WTC11 (cell line): ENCODE measurements around the gene AADACL4. TPM values are rescaled to one million over a fixed set of nuclear protein-coding genes. Genes with fewer than 3 reads are reported as not detected.

Source experiments
- ATAC-seq: fragments of 200-7000 bp; cut with Tn5 transposase; 2 replicates; pipeline ENCODE4 v1.10.0; 2021; ENCODE audit warnings: mild to moderate bottlenecking, moderate library complexity
- CTCF ChIA-PET: fragments of 300-600 bp; sonication (Branson Sonifier 250); formaldehyde crosslinking; loops from one replicate; lab custom pipeline; 2021; ENCODE audit warnings: antibody characterized with exemption; lab: Charles Lee
- POLR2A ChIA-PET: fragments of 350-600 bp; sonication (Branson Sonifier 250); formaldehyde crosslinking; loops from one replicate; lab custom pipeline; 2021; ENCODE audit warnings: antibody characterized with exemption; lab: Charles Lee
- DNase-seq: peaks from one replicate; pipeline ENCODE4 v3.0.0; 2021; ENCODE audit warnings: low spot score
- H3K27ac Mint-ChIP-seq: 2 replicates; pipeline ENCODE4 v1.8.0; 2021; ENCODE audit warnings: mixed read lengths
- H3K27me3 Mint-ChIP-seq: 2 replicates; pipeline ENCODE4 v1.8.0; 2021; ENCODE audit warnings: low read depth, mild to moderate bottlenecking, moderate library complexity, mixed read lengths
- H3K36me3 Mint-ChIP-seq: 2 replicates; pipeline ENCODE4 v1.8.0; 2021; ENCODE audit warnings: mixed read lengths
- H3K4me1 Mint-ChIP-seq: 2 replicates; pipeline ENCODE4 v1.8.0; 2022; ENCODE audit warnings: mixed read lengths
- H3K4me3 Mint-ChIP-seq: 2 replicates; pipeline ENCODE4 v1.8.0; 2021; ENCODE audit warnings: mild to moderate bottlenecking, moderate library complexity, mixed read lengths
- H3K9me3 Mint-ChIP-seq: 2 replicates; pipeline ENCODE4 v1.8.0; 2021; ENCODE audit warnings: mixed read lengths
- CREB1 ChIP-seq: sonication (generic); formaldehyde crosslinking; IDR thresholded peaks from 2 replicates; pipeline ENCODE4 v1.8.0; 2023; ENCODE audit warnings: mild to moderate bottlenecking, missing genetic modification reagents
- FOXJ3 ChIP-seq: sonication (generic); formaldehyde crosslinking; IDR thresholded peaks from 2 replicates; pipeline ENCODE4 v1.9.0; 2021; ENCODE audit warnings: missing genetic modification reagents, mild to moderate bottlenecking, borderline replicate concordance
- FOXP1 ChIP-seq: sonication (generic); formaldehyde crosslinking; IDR thresholded peaks from 2 replicates; pipeline ENCODE4 v1.8.0; 2022; ENCODE audit warnings: missing genetic modification reagents, mild to moderate bottlenecking, moderate library complexity, borderline replicate concordance
- JUN ChIP-seq: sonication (generic); formaldehyde crosslinking; IDR thresholded peaks from 2 replicates; pipeline ENCODE4 v1.8.0; 2023; ENCODE audit warnings: mild to moderate bottlenecking, missing genetic modification reagents
- MAX ChIP-seq: sonication (generic); formaldehyde crosslinking; IDR thresholded peaks from 2 replicates; pipeline ENCODE4 v1.8.0; 2022; ENCODE audit warnings: mild to moderate bottlenecking, missing genetic modification reagents
- MLX ChIP-seq: sonication (generic); formaldehyde crosslinking; IDR thresholded peaks from 2 replicates; pipeline ENCODE4 v1.8.1; 2023; ENCODE audit warnings: mild to moderate bottlenecking, missing genetic modification reagents, moderate library complexity
- PREB ChIP-seq: sonication (generic); formaldehyde crosslinking; IDR thresholded peaks from 2 replicates; pipeline ENCODE4 v1.8.1; 2022; ENCODE audit warnings: mild to moderate bottlenecking, missing genetic modification reagents, moderate library complexity, borderline replicate concordance
- RORB ChIP-seq: fragments of 250-450 bp; sonication (Bioruptor Pico); IDR thresholded peaks from 2 replicates; pipeline ENCODE4 v1.9.0; 2021; ENCODE audit warnings: mild to moderate bottlenecking
- TEAD4 ChIP-seq: sonication (generic); formaldehyde crosslinking; IDR thresholded peaks from 2 replicates; pipeline ENCODE4 v1.8.0; 2022; ENCODE audit warnings: mild to moderate bottlenecking, missing genetic modification reagents
- ZBTB21 ChIP-seq: sonication (generic); formaldehyde crosslinking; IDR thresholded peaks from 2 replicates; pipeline ENCODE4 v1.8.1; 2023; ENCODE audit warnings: mild to moderate bottlenecking, missing genetic modification reagents, borderline replicate concordance
- ZNF396 ChIP-seq: fragments of 250-450 bp; sonication (Bioruptor Pico); IDR thresholded peaks from 2 replicates; pipeline ENCODE4 v1.8.0; 2021; ENCODE audit warnings: mild to moderate bottlenecking, moderate library complexity, borderline replicate concordance
- ZNF532 ChIP-seq: fragments of 250-450 bp; sonication (Bioruptor Pico); IDR thresholded peaks from 2 replicates; pipeline ENCODE4 v1.9.0; 2021; ENCODE audit warnings: mild to moderate bottlenecking, borderline replicate concordance
- total RNA-seq: library from RNA; stranded (reverse); gene quantifications from 3 replicates; pipeline ENCODE4 v1.2.3, GENCODE V29; 2021
- TF ChIP-seq, protein P1 (sequence below): sonication (generic); formaldehyde crosslinking; IDR thresholded peaks from 2 replicates; pipeline ENCODE4 v1.8.1; 2022; ENCODE audit warnings: missing genetic modification reagents, borderline replicate concordance
- TF ChIP-seq, protein P2 (sequence below): fragments of 250-450 bp; sonication (Bioruptor Pico); IDR thresholded peaks from 2 replicates; pipeline ENCODE4 v1.9.0; 2021; ENCODE audit warnings: mild to moderate bottlenecking

Gene AADACL4
- total RNA-seq, 1 experiment from 2014 or later: 0.11 TPM

GRCh38 chr1:12654657-12655056 is 10.8 kb downstream of the AADACL4 start:
- DNase-seq (no peak), ATAC-seq (no peak)
- TF ChIP-seq, protein P1, sequence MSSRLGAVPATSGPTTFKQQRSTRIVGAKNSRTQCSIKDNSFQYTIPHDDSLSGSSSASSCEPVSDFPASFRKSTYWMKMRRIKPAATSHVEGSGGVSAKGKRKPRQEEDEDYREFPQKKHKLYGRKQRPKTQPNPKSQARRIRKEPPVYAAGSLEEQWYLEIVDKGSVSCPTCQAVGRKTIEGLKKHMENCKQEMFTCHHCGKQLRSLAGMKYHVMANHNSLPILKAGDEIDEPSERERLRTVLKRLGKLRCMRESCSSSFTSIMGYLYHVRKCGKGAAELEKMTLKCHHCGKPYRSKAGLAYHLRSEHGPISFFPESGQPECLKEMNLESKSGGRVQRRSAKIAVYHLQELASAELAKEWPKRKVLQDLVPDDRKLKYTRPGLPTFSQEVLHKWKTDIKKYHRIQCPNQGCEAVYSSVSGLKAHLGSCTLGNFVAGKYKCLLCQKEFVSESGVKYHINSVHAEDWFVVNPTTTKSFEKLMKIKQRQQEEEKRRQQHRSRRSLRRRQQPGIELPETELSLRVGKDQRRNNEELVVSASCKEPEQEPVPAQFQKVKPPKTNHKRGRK: no peak
- TF ChIP-seq RORB (CRISPR knock-in tag) (peak; percentile 80; the same call in 1 of the 2 replicates), PREB (CRISPR knock-in tag) (no peak), FOXJ3 (CRISPR knock-in tag) (no peak), TEAD4 (CRISPR knock-in tag) (no peak)
- TF ChIP-seq, protein P2, sequence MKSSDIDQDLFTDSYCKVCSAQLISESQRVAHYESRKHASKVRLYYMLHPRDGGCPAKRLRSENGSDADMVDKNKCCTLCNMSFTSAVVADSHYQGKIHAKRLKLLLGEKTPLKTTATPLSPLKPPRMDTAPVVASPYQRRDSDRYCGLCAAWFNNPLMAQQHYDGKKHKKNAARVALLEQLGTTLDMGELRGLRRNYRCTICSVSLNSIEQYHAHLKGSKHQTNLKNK (CRISPR knock-in tag): no peak
- no peak overlapping the region for H3K27ac Mint-ChIP-seq
- no peak overlapping the region for H3K4me3 Mint-ChIP-seq
- H3K36me3 Mint-ChIP-seq: peaks cover 12% of the 10 kb centered on the region; the same call in 1 of the 2 replicates
- ChIA-PET CTCF (no interaction called here), POLR2A (no interaction called here)
- H3K4me1 Mint-ChIP-seq: peaks cover 11% of the 10 kb centered on the region
- H3K27me3 Mint-ChIP-seq: peaks cover 16% of the 10 kb centered on the region
- peaks cover 29% of the 10 kb centered on the region for H3K9me3 Mint-ChIP-seq

DNA sequence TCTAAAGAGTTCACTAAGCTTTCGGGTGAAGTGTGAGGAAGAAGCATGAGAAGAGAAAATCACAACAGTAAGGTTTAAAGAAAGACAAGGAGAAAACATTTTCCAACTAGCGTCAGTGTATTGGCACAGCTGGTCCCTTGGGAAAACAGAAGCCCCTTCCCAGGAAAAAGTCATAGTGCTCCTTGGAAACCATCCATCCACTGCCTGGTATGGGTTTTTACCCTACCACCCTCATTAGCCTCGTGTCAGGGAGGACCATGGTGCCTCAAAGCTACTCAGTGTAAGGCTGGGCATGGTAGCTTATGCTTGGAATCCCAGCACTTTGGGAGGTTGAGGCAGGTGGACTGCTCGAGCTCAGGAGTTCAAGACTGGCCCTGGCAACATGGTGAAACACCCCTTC is 12.7 kb downstream of the AADACL4 start:
- H3K27ac Mint-ChIP-seq: no peak overlapping the region
- ATAC-seq (no peak), DNase-seq (no peak)
- CTCF ChIA-PET: interaction anchor here (0.6 to 3.8 kb wide), 3 partner anchors 37 to 380 kb away, joined by 3 to 22 read pairs (median 8); no protein-coding TSS in a partner anchor
- H3K36me3 Mint-ChIP-seq: peaks cover 12% of the 10 kb centered on the region; the same call in 1 of the 2 replicates
- TF ChIP-seq, protein P1: no peak
- no peak for TF ChIP-seq ZNF396 (CRISPR knock-in tag)
- no peak for TF ChIP-seq FOXP1 (CRISPR knock-in tag)
- no peak for TF ChIP-seq MLX (CRISPR knock-in tag)
- TF ChIP-seq JUN (CRISPR knock-in tag): no peak
- no peak for TF ChIP-seq FOXJ3 (CRISPR knock-in tag)
- TF ChIP-seq MAX (CRISPR knock-in tag): no peak
- no peak for TF ChIP-seq CREB1 (CRISPR knock-in tag)
- TF ChIP-seq ZBTB21 (CRISPR knock-in tag): no peak
- TF ChIP-seq ZNF532 (CRISPR knock-in tag): no peak
- H3K27me3 Mint-ChIP-seq: peaks cover 16% of the 10 kb centered on the region
- no peak overlapping the region for H3K4me3 Mint-ChIP-seq
- peaks cover 29% of the 10 kb centered on the region for H3K9me3 Mint-ChIP-seq
- POLR2A ChIA-PET: no interaction called here
- H3K4me1 Mint-ChIP-seq: peaks cover 12% of the 10 kb centered on the region
